ENCODE measurements around the gene WDR70.

GRCh38 chr5:37575541-37576489 is 196.7 kb downstream of the WDR70 start:
- TF ChIP-seq CTCF (IDR thresholded peaks at IDR 0.05) (no peak), POLR2AphosphoS5 (IDR thresholded peaks at IDR 0.05) (no peak), EP300 (IDR thresholded peaks at IDR 0.05) (no peak)

Data from sigmoid colon (tissue), 4 donors.